Measurements from ENCODE around the gene TACC2.

The TACC2 gene

GRCh38 chr10:122148876-122149560 lies 160.1 kb downstream of the TACC2 start:
- no peak for DNase-seq (ENCODE audit: low read depth)

GRCh38 chr10:122149561-122150505 lies 160.9 kb downstream of the TACC2 start:
- peak; percentile 80 for DNase-seq (ENCODE audit: low read depth)

GRCh38 chr10:122151121-122151694 lies 162.2 kb downstream of the TACC2 start:
- DNase-seq (ENCODE audit: low read depth) = no peak

GRCh38 chr10:122152544-122152943 lies 163.6 kb downstream of the TACC2 start:
- peak; percentile 96 for DNase-seq (ENCODE audit: low read depth)

- no peak for DNase-seq (ENCODE audit: low read depth)
These were observed 165.1 kb downstream of the TACC2 start for GRCh38 chr10:122154031-122154544.

- no peak for DNase-seq (ENCODE audit: low read depth)
These were observed 165.8 kb downstream of the TACC2 start for GRCh38 chr10:122154545-122155366.

GRCh38 chr10:122157451-122157850 lies 168.5 kb downstream of the TACC2 start:
- no peak for DNase-seq (ENCODE audit: low read depth)

- no peak for DNase-seq (ENCODE audit: low read depth)
These were observed 169.4 kb downstream of the TACC2 start for GRCh38 chr10:122158362-122158761.

- no peak for DNase-seq (ENCODE audit: low read depth)
These were observed 170.4 kb downstream of the TACC2 start for GRCh38 chr10:122159141-122159970.

- DNase-seq (ENCODE audit: low read depth) = no peak
These were observed 172.8 kb downstream of the TACC2 start for GRCh38 chr10:122161795-122162194.

GRCh38 chr10:122162671-122163173 lies 173.8 kb downstream of the TACC2 start:
- DNase-seq (ENCODE audit: low read depth) = no peak

GRCh38 chr10:122163174-122164022 lies 174.4 kb downstream of the TACC2 start:
- no peak for DNase-seq (ENCODE audit: low read depth)

GRCh38 chr10:122164023-122164601 lies 175.1 kb downstream of the TACC2 start:
- no peak for DNase-seq (ENCODE audit: low read depth)

GRCh38 chr10:122164815-122165483 lies 176.0 kb downstream of the TACC2 start:
- no peak for DNase-seq (ENCODE audit: low read depth)

- DNase-seq (ENCODE audit: low read depth) = no peak
These were observed 176.7 kb downstream of the TACC2 start for GRCh38 chr10:122165484-122166276.

- DNase-seq (ENCODE audit: low read depth) = no peak
These were observed 179.1 kb downstream of the TACC2 start for GRCh38 chr10:122168101-122168500.

- DNase-seq (ENCODE audit: low read depth) = no peak
These were observed 179.8 kb downstream of the TACC2 start for GRCh38 chr10:122168598-122169394.
